GM20000 (cell line): Measurements from ENCODE around the gene SEC14L1.

ENCODE experiments used
- DNase-seq: peaks from one replicate; pipeline ENCODE4 v3.0.0; 2012; ENCODE audit warnings: low spot score
- CTCF ChIP-seq: IDR thresholded peaks from 2 replicates; pipeline ENCODE4 v1.5.1; 2012; ENCODE audit warnings: mild to moderate bottlenecking, control low read depth; ENCODE audit errors: extremely low read depth, missing control alignments

Gene SEC14L1

GRCh38 chr17:77164483-77165091 lies 23.8 kb downstream of the SEC14L1 start:
- DNase-seq, result no peak
- TF ChIP-seq CTCF, result no peak

- DNase-seq, result no peak
- no peak for TF ChIP-seq CTCF
Observed at GRCh38 chr17:77165577-77165976, 24.8 kb downstream of the SEC14L1 start.

GRCh38 chr17:77167472-77168306 lies 26.9 kb downstream of the SEC14L1 start:
- TF ChIP-seq CTCF, result no peak
- no peak for DNase-seq

- no peak for TF ChIP-seq CTCF
- DNase-seq, result no peak
Observed at GRCh38 chr17:77173104-77173503, 32.3 kb downstream of the SEC14L1 start.

GRCh38 chr17:77174928-77175661 lies 34.3 kb downstream of the SEC14L1 start:
- no peak for TF ChIP-seq CTCF
- DNase-seq, result no peak

- no peak for TF ChIP-seq CTCF
- no peak for DNase-seq
Observed at GRCh38 chr17:77177002-77177741, 36.4 kb downstream of the SEC14L1 start.
